Epithelial cell of esophagus (primary cell): ENCODE measurements around the gene ZSCAN30.

Source experiments
- DNase-seq: peaks from one replicate; pipeline ENCODE4 v3.0.0; 2010; ENCODE audit warnings: low read depth
- H3K4me3 ChIP-seq: 2 replicates; pipeline ENCODE4 v1.5.1; 2011; ENCODE audit warnings: mild to moderate bottlenecking, low read length, control low read depth
- TF ChIP-seq, protein P1 (sequence below): IDR thresholded peaks from 2 replicates; pipeline ENCODE4 v1.5.1; 2011; ENCODE audit warnings: low read depth, mild to moderate bottlenecking, low read length, control low read depth, inconsistent platforms; ENCODE audit not compliant: insufficient read depth; ENCODE audit errors: missing control alignments

ZSCAN30 gene

DNA sequence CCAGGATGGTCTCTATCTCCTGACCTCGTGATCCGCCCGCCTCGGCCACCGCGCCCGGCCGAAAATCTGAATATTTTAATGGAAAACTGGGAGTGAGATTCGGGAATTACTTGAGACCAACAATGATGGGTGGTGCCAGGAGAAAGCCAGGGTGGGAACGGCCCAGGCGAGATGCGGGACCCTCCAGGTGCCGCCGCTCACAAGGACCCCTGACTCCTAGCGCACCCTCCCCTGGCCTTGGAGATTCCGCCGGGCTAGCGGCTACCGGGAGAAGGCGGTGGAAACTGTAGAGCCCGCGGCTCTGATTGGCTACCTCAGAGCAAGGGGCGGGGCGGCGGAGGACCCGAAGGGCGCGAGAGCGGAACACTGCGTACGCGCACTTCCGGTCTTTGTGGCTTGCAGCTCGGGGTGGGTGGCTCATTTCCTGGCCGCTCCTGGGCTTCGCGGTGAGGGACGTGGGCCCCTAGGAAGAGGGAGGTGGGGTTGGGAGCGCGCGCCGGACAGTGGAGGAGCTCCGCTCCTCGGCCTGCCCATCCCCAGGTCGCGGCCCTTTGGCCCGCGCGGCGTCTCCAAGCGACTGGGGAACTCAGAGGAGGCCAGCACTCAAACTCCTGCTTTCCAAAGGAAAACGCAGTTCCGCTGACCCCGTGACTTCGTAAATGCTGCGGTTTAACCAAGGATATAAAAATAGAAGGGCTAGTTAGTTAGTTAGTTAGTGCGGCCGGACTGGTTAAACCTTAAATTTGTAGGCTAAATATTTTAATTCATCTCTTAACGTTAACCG lies 49.2 kb downstream of the ZSCAN30 start, which contains the start of gene ZNF397:
ZNF397 (plus strand) TSS at position 371 of the 784 bp plus-strand sequence. CDS start 1,437 bp downstream, outside the sequence.
- peak; percentile 95 for DNase-seq
- peak within 1 kb of the TSS; percentile 78 for H3K4me3 ChIP-seq
- TF ChIP-seq, protein P1, sequence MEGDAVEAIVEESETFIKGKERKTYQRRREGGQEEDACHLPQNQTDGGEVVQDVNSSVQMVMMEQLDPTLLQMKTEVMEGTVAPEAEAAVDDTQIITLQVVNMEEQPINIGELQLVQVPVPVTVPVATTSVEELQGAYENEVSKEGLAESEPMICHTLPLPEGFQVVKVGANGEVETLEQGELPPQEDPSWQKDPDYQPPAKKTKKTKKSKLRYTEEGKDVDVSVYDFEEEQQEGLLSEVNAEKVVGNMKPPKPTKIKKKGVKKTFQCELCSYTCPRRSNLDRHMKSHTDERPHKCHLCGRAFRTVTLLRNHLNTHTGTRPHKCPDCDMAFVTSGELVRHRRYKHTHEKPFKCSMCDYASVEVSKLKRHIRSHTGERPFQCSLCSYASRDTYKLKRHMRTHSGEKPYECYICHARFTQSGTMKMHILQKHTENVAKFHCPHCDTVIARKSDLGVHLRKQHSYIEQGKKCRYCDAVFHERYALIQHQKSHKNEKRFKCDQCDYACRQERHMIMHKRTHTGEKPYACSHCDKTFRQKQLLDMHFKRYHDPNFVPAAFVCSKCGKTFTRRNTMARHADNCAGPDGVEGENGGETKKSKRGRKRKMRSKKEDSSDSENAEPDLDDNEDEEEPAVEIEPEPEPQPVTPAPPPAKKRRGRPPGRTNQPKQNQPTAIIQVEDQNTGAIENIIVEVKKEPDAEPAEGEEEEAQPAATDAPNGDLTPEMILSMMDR: no peak

DNA sequence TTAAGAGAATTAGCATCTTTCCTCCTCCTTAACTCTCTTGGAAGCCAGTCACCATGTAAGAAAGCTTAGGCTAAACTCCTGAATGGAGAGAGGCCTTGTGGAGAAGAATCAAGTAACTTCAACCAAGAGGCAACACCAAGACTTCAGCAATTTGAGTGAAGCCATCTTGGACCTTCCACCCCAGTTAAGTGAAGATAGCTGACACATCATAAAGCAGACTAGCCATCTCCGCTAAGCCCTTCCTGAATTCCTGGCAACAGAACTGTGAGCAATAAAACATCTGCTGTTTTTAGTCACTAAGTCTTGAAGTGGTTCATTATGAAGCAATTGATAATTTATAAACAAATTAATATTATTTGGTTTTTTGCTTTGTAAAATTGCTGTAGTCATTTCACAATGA lies 50.7 kb downstream of the ZSCAN30 start:
- DNase-seq: no peak
- TF ChIP-seq, protein P1: no peak
- H3K4me3 ChIP-seq: no peak overlapping the region

DNA sequence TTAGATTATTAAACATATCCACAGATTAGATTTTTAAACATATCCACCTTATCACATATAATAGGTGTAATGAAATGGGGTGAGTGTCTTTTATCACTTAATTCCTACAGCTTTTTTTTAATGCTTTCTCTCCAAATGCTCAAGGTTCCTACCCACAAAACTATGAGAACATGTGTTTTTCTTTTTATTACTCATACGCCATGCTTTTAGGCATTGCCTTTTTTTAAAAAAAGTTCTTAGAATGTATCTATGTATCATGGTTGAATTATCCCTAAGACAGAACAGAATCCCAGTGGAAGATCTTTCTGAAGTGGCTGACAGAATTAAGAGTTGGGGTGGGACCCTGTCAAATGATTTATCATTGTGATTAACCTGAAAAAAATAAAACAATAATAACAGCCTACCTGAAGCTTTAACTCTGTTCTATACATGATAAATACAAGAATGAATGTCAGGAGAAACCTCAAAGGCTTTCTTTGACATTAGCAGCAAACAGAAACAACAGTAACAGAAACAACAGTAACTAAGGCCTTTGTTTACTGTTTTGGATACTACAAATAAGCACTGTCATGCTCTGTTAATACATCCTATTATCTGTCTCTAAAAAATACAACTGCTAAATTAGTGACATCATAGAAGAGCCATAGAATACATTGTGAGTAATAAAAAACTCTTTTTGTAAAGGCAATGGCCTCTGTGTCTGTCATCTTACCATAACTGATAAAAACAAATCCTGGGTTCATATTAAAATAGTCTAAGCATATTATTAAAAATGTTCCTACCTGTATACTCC lies 53.3 kb downstream of the ZSCAN30 start:
- TF ChIP-seq, protein P1: no peak
- H3K4me3 ChIP-seq: no peak overlapping the region

DNA sequence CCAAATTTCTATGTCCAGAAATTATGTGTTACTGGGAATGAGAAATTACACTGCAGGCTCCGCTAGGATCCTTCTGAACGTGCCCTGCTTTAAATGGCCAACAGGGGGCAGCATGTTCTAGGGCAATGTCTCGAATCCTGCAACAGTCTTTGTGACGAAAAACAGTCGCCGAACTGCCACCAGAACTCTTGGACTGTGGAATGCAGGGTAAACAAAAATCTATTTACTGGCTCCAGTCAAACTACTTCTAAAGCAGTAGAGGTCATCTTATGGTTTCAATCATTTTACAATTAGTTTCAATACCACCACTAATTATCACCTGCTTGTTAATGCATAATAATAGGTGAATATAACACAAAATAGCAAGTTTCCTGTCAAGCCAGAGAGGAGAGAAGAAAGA lies 59.0 kb downstream of the ZSCAN30 start:
- TF ChIP-seq, protein P1: peak; percentile 97
- DNase-seq: peak; percentile 74

More for the DNA sequence above, 53.3 kb downstream of the ZSCAN30 start:
- no peak for DNase-seq

DNA sequence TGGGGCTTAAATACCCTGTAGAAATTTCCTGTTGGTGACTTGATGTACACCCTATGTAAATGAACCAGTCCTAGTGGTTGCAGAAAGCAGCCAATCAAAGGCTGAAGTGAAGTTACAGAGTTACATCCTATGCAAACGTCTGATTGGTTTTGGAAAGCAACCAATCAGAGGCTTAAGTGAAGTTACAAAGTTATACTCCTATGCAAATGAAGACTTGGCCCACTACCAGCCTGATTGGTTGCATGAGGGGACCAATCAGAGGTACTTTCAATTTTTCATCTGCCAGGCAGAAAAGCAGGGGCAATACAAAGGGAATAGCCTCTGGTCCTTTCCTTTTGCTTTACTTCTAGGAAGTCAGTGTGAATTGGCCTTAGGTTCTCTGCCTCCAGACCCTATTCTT lies 62.8 kb downstream of the ZSCAN30 start:
- H3K4me3 ChIP-seq: no peak overlapping the region
- no peak for DNase-seq
- TF ChIP-seq, protein P1: no peak

More for the DNA sequence above, 59.0 kb downstream of the ZSCAN30 start:
- no peak overlapping the region for H3K4me3 ChIP-seq

DNA sequence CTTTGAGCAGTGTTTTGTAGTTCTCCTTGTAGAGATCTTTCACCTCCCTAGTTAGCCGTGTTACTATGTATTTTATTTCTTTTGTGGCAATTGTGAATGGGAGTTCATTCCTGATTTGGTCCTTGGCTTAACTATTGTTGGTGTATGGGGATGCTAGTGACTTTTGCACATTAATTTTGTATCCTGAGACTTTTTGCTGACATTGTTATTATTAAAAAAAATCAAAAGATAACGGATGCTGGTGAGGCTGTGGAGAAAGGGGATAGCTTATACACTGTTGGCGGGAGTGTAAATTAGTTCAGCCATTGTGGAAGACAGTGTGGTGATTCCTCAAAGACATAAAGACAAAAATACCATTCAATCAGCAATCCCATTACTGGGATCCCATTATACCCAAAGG lies 66.2 kb downstream of the ZSCAN30 start:
- no peak overlapping the region for H3K4me3 ChIP-seq
- TF ChIP-seq, protein P1: no peak
- no peak for DNase-seq
